NCI-H748 (cell line): Measurements from ENCODE around the gene ANKRD60.

Experiments
- DNase-seq: peaks from one replicate; lab custom pipeline; 2025; ENCODE audit not compliant: unreplicated experiment; lab: John Stamatoyannopoulos, UW

The ANKRD60 gene

DNA sequence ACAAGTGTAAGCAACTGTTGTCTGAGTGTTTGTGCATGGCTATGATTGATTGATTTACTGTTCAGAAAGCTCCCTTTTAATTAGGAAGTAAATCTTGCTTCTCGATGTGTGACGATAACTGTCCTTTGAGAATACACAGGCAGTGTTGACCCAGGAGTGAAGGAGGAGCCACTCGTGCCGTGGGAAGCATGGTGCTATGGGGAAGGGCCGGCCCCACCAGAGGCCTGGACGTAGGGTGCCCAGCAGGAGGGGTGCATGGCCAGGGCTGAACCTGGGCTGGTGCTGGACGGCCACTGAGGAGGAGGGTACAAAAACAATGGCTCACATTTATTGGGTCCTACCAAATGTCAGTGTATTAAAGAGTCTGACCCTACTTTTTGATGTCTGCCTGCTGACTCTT is 60.7 kb downstream of the ANKRD60 start:
- DNase-seq = no peak
